Erythroblast (primary cell): ENCODE measurements around the gene LENG9.

Experiments
- GATA1 ChIP-seq: IDR thresholded peaks from 2 replicates; pipeline ENCODE4 v1.6.1; 2011; ENCODE audit warnings: low read depth, mild to moderate bottlenecking, control low read depth, low read length, moderate library complexity
- POLR2A ChIP-seq: IDR thresholded peaks from 2 replicates; pipeline ENCODE4 v1.6.1; 2011; ENCODE audit warnings: mild to moderate bottlenecking, low read length

- TF ChIP-seq POLR2A (no peak), GATA1 (no peak)
Measured at GRCh38 chr19:54430306-54431254, 33.0 kb downstream of the LENG9 start.
